Fibroblast of peridontal ligament (primary cell): ENCODE results near the gene DENND6B.
A peak's percentile ranks its signal among the peaks of the same experiment; 100 is the strongest.
"Not testable (repeated sequence)": the region's sequence is repeated elsewhere in the genome, so short reads cannot be mapped to it uniquely, and the experiment has no call there.

Source experiments
- DNase-seq: peaks from one replicate; pipeline ENCODE4 v3.0.0-alpha.2; 2010; ENCODE audit errors: extremely low read depth

DENND6B gene

DNA sequence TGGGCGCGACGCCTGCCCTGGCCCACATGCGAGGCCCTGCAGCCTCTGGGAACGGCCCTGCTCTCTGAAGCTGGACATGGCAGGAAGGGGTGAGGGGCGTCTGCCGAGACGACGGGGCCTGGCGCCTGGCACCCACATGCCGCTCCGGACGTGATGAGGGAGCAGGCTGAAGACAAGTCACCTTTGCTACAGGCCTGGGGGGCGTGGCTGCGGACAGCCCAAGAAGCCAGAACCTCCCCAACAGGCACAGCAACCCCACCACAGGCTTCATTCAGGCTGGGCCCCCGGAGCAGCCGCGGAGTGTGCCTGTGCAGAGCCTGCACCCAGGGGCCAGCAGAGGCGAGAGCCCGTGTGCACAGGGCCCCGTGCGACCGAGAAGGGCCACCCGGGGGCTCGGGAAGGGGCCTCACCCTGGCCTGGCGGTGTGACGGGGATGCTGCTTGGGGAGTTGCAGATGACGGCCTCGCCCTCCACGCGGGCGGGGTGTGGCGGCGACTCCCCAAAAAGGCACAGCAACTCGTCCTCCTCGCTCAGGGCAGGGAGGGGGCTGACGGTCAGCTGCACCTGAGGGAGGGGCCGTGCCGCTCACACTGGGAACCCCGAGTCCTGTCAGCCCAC, 40.0 kb downstream of the DENND6B start:
- no peak for DNase-seq

GRCh38 chr22:50286275-50286674, 40.5 kb downstream of the DENND6B start:
- DNase-seq = no peak

- DNase-seq = no peak
These were observed 41.1 kb downstream of the DENND6B start for GRCh38 chr22:50285568-50286229.

DNA sequence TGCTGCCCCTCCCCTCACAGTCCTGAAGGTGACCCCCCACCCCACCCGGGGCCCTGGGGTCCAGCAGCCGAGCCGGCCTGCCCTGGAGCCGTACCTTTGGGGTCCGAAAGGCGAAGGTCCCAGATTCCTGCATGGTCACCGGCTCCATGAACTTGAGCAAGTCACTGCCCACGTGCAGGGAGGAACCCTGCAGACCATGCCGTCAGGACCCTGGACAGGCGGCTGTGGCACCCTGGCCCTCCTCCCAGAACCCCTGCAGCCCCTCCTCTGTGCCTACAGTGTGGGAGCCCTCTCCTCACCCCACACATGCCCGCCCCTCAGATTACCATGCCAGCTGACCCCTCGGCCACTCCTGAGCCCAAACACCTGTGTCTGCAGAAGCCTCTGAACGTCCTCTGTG, 42.3 kb downstream of the DENND6B start:
- DNase-seq = no peak

GRCh38 chr22:50283821-50284220, 43.0 kb downstream of the DENND6B start:
- DNase-seq = no peak

DNA sequence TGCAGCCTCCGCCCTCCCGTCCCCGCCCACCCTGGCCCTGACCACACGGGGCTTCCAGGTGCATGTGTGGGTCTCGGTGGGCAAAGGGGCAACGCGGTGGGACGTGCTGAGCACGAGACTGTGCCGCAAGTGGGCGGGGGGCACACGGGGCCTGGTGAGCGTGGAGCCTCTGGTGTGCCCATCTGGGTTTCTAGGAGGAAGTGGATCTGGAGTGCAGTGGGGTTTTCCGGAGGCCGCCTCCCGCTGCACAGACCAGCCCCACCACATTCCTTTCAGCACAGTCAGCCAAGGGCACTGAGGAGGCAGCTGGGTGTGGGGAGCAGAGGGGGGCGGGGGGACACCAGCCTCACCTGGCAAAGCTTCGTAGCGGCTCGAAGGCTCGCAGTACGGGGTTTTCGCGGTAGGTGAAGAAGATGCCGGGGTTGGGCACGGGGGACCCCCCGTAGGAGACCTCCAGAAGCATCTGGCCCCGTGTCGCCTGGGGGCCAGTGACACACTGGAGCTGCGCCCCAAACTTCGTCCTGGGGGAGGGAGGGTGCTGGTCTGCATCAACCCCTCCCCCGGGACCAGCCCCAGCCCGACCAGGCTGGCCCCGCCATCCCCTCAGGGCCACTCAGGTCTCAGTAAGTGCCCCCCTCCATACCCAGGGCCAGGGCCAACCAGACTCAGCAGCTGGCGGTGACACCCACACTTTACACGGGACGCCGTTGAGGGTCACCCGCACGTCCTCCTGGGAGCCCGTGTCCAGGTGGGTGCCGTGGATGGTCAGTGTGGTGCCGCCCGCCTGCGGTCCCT, 44.3 kb downstream of the DENND6B start:
- DNase-seq = no peak

GRCh38 chr22:50281957-50282356, 44.9 kb downstream of the DENND6B start:
- no peak for DNase-seq

- DNase-seq = no peak
These were observed 45.4 kb downstream of the DENND6B start for GRCh38 chr22:50281384-50281760.

DNA sequence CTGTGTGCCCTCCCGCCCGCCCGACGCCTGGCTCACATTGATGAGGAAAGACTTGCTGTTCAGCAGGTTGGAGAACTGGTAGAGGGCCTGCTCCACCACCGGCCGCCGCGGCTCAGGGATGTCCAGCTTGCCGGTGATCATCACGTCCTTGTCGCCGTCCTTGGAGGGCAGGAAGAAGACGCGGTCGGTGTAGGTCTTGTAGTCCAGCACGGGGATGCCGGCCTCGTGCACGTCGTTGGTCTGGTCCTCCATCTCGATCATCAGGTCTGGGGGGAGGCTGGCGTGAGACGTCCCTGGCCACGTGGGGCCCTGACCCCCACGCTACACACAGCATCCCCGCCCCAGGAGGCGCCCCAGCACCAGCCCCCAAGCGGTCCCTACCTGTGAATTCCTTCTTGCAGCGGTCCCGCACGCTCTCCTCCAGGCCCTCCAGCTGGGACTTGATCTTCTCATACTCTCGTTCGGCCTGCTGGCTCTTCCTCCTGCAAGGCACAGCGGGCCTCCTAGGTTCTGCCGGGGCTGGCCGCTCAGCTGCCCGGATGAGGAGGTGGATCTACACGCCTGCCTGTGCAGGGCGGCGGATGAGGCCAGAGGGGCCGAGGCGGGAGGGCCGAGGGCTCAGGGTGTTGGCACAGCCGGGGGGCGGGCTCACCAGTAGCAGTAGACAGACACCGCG, 46.0 kb downstream of the DENND6B start:
- no peak for DNase-seq

DNA sequence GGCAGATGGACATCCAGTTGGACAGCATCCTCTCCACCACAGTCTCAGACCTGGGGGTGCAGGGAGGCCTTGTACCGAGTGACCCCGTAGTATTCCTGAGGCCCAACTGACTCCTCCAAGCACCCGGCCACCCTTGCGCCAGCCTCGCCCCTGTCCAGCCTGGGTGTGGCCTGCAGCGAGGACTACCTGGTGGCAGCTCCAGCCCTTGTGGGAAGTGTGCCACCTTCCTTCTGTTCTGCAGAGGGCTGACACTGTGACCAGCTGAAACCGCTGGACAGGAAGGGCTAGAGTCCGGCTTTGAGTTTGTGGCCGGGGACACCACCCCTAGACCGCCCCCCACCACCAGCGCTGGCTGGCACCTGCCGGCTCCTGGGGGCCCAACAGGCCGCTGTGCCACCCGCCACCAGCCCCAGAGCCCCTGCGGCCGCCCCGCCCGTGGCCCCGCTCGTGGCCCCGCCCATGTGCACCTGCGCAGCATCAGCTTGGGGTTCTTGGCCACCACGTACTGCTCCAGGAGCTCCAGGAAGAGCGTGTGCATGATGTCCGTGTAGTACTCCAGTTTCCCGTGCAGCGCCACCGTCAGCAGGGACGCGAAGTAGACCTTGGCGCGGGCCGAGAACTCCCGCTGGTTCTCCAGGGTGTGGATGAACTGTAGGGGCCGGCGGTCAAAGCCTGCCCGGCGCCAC, 46.6 kb downstream of the DENND6B start:
- no peak for DNase-seq

GRCh38 chr22:50278956-50279619, 47.7 kb downstream of the DENND6B start:
- DNase-seq = no peak

GRCh38 chr22:50278461-50278860, 48.4 kb downstream of the DENND6B start:
- DNase-seq = no peak

DNA sequence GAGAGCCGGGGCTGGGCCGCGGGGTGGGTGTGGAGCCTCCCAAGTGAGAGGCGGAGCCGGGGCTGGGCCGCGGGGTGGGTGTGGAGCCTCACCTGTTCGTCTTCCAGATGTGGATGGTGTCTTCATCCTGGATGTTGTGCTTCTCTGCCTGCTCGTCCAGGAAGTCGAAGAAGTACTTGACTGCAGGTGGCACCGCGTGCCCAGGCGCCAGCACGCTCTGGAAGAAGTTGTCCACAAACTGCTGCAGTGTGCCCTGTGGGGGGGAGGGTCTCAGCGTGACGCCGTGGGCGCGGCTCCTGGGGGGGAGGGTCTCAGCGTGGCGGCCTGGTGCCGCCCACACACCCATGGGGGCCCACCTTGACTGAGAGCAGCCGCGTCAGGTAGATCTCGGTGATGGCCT, 49.1 kb downstream of the DENND6B start:
- DNase-seq = no peak

DNA sequence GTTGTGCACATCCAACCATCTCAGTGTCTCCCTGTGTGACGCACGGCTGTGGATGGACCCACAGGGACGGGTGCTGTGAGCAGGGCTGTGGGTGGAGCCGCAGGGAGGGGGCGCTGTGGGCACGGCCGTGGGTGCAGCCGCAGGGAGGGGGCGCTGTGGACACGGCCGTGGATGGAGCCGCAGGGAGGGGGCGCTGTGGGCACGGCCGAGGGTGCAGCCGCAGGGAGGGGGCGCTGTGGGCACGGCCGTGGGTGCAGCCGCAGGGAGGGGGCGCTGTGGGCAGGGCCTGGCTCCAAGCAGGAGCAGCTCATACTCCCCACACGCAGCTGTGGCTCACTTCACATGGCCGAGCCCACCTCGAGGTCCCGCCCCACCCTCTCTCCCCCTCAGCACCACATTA, 50.7 kb downstream of the DENND6B start:
- DNase-seq = peak; percentile 54

DNA sequence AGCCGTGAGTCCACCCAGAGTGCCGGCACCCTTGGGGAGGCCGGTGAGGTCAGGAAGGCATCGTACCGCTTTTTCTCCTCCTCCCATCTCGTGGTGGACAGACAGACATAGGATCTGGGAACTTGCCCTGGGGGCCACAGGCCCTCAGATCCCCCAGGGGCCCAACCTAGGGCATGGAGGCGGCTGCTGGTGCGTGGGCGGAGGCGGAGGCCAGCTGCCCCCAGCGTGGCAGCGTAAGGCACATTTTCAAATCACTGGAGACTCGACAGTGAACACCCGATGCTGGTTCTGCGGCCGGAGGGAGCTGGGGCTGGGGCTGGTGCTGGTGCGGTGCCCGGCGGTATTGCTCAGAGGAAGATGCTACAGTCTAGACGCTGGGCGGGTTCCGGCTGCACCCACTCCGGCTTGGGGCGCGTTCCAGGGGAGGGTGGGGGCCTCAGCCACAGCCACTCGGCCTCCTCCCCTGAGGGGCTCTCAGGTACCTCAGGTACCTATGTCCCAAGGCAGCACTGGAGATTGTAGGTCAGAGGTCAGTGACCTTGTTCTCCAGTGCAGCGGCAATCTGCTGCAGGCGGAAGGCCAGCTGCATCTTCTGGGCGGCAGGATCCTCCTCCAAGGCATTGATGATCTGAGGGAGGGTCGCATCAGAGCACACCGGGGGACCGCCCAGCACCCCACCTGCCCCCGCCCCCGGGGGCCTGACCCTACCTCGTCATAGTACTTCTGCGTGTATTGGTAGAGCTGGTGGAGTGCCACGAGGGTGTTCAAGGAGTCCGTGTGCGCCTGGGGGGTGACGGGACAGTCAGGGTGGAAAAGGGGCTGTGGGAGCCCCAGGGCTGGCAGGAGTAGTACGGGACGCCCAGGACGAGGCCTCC, 51.4 kb downstream of the DENND6B start:
- no peak for DNase-seq

DNA sequence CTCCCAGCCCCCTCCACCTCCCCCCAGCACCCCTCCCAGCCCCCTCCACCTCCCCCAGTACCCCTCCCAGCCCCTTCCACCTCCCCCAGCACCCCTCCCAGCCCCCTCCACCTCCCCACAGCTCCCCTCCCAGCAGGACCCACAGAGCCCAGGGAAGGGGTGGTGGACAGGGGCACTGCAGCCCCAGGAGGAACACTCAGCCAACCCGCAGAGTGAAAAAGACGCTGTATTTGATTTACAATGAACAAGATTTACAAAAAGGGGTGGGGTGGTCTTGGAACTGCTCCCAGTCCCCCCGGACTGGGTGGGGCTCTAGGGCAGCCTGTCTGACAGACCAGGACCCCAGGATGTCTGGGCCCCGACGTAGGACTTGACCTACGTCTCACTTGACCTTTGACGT, 52.0 kb downstream of the DENND6B start:
- DNase-seq = no peak

DNA sequence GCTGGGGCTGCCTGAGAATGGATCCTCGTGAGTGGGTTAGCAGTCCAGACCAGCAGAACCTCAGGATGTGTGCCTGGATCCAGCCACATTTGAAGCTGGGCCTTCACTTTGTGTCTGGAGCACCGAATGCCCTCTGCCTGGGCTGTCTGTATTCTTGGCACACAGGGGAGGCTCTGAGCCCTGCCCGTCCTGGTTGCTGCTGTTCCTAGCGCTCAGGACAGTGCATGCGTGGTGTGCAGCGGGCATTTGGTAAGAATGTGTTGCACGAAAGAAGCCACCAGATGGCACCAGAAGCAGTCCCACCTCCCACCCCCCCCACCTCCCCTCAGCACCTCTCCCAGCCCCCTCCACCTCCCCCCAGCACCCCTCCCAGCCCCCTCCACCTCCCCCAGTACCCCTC, 52.5 kb downstream of the DENND6B start:
- DNase-seq = peak; percentile 51

DNA sequence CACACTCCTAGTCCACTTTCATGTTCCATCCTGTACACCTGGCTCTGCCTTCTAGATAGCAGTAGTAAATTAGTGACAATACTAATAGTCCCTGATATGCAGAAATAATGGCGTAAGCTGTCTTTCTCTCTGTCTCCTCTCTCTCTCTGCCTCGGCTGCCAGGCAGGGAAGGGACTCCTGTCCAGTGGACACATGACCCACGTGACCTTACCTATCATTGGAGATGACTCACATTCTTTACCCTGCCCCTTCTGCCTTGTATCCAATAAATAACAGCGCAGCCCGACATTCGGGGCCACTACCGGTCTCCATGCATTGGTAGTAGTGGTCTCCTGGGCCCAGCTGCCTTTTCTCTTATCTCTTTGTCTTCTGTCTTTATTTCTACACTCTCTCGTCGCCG, 53.0 kb downstream of the DENND6B start:
- not testable (repeated sequence) for DNase-seq

- not testable (repeated sequence) for DNase-seq
These were observed 53.5 kb downstream of the DENND6B start for GRCh38 chr22:50273352-50273751.

- DNase-seq = no peak
These were observed 54.6 kb downstream of the DENND6B start for GRCh38 chr22:50272044-50272802.
